Measurements from ENCODE around the gene ECHDC1. TPM values are rescaled to one million over a fixed set of nuclear protein-coding genes. Genes with fewer than 3 reads are reported as not detected.
"Not testable (repeated sequence)": the region's sequence is repeated elsewhere in the genome, so short reads cannot be mapped to it uniquely, and the experiment has no call there.

The ECHDC1 gene
- total and polyA plus RNA-seq, 2 donors from 2014 or later = 44.4 to 76.7 TPM

- no peak overlapping the region for H3K9ac ChIP-seq (ENCODE audit: low read length in 3 of 3)
- no peaks in the 10 kb centered on the region for H3K36me3 ChIP-seq (ENCODE audit: control insufficient read depth in 2 of 3, insufficient read depth in 3 of 3, low read length in 3 of 3)
- no peaks in the 10 kb centered on the region for H3K9me3 ChIP-seq (ENCODE audit: control insufficient read depth in 2 of 3, insufficient read depth in 1 of 3, low read length in 3 of 3)
- FAIRE-seq (no peak), DNase-seq (peak in 2 of 5 donors; percentile 42 to 65)
- H3K27ac ChIP-seq (ENCODE audit: low read depth in 2 of 2, low read length in 2 of 2) = no peak overlapping the region
- TF ChIP-seq, protein P1, sequence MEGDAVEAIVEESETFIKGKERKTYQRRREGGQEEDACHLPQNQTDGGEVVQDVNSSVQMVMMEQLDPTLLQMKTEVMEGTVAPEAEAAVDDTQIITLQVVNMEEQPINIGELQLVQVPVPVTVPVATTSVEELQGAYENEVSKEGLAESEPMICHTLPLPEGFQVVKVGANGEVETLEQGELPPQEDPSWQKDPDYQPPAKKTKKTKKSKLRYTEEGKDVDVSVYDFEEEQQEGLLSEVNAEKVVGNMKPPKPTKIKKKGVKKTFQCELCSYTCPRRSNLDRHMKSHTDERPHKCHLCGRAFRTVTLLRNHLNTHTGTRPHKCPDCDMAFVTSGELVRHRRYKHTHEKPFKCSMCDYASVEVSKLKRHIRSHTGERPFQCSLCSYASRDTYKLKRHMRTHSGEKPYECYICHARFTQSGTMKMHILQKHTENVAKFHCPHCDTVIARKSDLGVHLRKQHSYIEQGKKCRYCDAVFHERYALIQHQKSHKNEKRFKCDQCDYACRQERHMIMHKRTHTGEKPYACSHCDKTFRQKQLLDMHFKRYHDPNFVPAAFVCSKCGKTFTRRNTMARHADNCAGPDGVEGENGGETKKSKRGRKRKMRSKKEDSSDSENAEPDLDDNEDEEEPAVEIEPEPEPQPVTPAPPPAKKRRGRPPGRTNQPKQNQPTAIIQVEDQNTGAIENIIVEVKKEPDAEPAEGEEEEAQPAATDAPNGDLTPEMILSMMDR (IDR thresholded peaks at IDR 0.05; ENCODE audit: borderline replicate concordance, extremely low read depth, insufficient read depth) = no peak
- peaks cover 0 to 3% (median 2%) of the 10 kb centered on the region in 3 donors for H3K4me1 ChIP-seq (ENCODE audit: control insufficient read depth in 2 of 3, insufficient read depth in 2 of 3, low read depth in 1 of 3, low read length in 3 of 3)
- intact Hi-C loops (cut with DNase I) = no loop called here
- H3K4me3 ChIP-seq (ENCODE audit: low read length in 3 of 3) = no peak overlapping the region
- H3K27me3 ChIP-seq (ENCODE audit: control insufficient read depth, insufficient read depth, low read length) = no peaks in the 10 kb centered on the region
Measured at GRCh38 chr6:127391094-127391953, 47.9 kb upstream of the ECHDC1 start.

- intact Hi-C loops (cut with DNase I) = no loop called here
- no peaks in the 10 kb centered on the region for H3K36me3 ChIP-seq (ENCODE audit: control insufficient read depth in 2 of 3, insufficient read depth in 3 of 3, low read length in 3 of 3)
- DNase-seq (no peak), FAIRE-seq (no peak)
- H3K9me3 ChIP-seq (ENCODE audit: control insufficient read depth in 2 of 3, insufficient read depth in 1 of 3, low read length in 3 of 3) = no peaks in the 10 kb centered on the region
- TF ChIP-seq, protein P1 (IDR thresholded peaks at IDR 0.05; ENCODE audit: borderline replicate concordance, extremely low read depth, insufficient read depth) = no peak
- no peaks in the 10 kb centered on the region for H3K27me3 ChIP-seq (ENCODE audit: control insufficient read depth, insufficient read depth, low read length)
- peaks cover 0 to 3% (median 2%) of the 10 kb centered on the region in 3 donors for H3K4me1 ChIP-seq (ENCODE audit: control insufficient read depth in 2 of 3, insufficient read depth in 2 of 3, low read depth in 1 of 3, low read length in 3 of 3)
- no peak overlapping the region for H3K9ac ChIP-seq (ENCODE audit: low read length in 3 of 3)
- no peak overlapping the region for H3K27ac ChIP-seq (ENCODE audit: low read depth in 2 of 2, low read length in 2 of 2)
- no peak overlapping the region for H3K4me3 ChIP-seq (ENCODE audit: low read length in 3 of 3)
Measured at GRCh38 chr6:127389706-127390105, 46.3 kb upstream of the ECHDC1 start.

GRCh38 chr6:127385668-127386430 is 42.4 kb upstream of the ECHDC1 start:
- H3K27ac ChIP-seq (ENCODE audit: low read depth in 2 of 2, low read length in 2 of 2) = peak overlapping the region in 1 of 2 donors; percentile 26
- no peak for FAIRE-seq
- H3K4me1 ChIP-seq (ENCODE audit: control insufficient read depth in 2 of 3, insufficient read depth in 2 of 3, low read depth in 1 of 3, low read length in 3 of 3) = peaks cover 0 to 3% (median 2%) of the 10 kb centered on the region in 3 donors
- peak in 2 of 5 donors; percentile 10 to 40 for DNase-seq
- no peak overlapping the region for H3K9ac ChIP-seq (ENCODE audit: low read length in 3 of 3)
- intact Hi-C loops (cut with DNase I) = no loop called here
- H3K4me3 ChIP-seq (ENCODE audit: low read length in 3 of 3) = peak overlapping the region in 1 of 3 donors; percentile 1
- TF ChIP-seq, protein P1 (IDR thresholded peaks at IDR 0.05; ENCODE audit: borderline replicate concordance, extremely low read depth, insufficient read depth) = no peak
- H3K36me3 ChIP-seq (ENCODE audit: control insufficient read depth in 2 of 3, insufficient read depth in 3 of 3, low read length in 3 of 3) = no peaks in the 10 kb centered on the region
- H3K27me3 ChIP-seq (ENCODE audit: control insufficient read depth, insufficient read depth, low read length) = no peaks in the 10 kb centered on the region
- H3K9me3 ChIP-seq (ENCODE audit: control insufficient read depth in 2 of 3, insufficient read depth in 1 of 3, low read length in 3 of 3) = no peaks in the 10 kb centered on the region

DNA sequence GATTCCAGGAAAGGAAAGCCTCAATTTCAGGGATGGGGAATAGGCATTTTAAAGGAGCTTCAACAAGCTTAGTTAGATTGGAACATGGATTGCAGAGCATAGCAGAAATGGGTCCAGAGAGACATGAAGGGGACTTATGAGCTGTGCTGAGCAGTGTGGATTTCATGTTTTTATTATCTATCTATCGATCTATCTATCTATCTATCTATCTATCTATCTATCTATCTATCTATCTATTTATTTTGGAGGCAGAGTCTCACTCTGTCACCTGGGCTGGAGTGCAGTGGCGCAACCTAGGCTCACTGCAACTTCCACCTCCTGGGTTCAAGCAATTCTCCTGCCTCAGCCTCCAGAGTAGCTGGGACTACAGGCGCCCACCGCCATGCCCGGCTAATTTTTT is 41.4 kb upstream of the ECHDC1 start:
- H3K4me3 ChIP-seq (ENCODE audit: low read length in 3 of 3); H3K27me3 ChIP-seq (ENCODE audit: control insufficient read depth, insufficient read depth, low read length); H3K9ac ChIP-seq (ENCODE audit: low read length in 3 of 3); intact Hi-C loops (cut with DNase I); H3K27ac ChIP-seq (ENCODE audit: low read depth in 2 of 2, low read length in 2 of 2); FAIRE-seq; H3K36me3 ChIP-seq (ENCODE audit: control insufficient read depth in 2 of 3, insufficient read depth in 3 of 3, low read length in 3 of 3); DNase-seq; H3K9me3 ChIP-seq (ENCODE audit: control insufficient read depth in 2 of 3, insufficient read depth in 1 of 3, low read length in 3 of 3); H3K4me1 ChIP-seq (ENCODE audit: control insufficient read depth in 2 of 3, insufficient read depth in 2 of 3, low read depth in 1 of 3, low read length in 3 of 3): not testable (repeated sequence)
